NCI-H524 treated with DMSO at 0.1 percent for 48 hours (cell line): ENCODE results near the gene PRTN3.

Source experiments
- DNase-seq: peaks from one replicate; lab custom pipeline; 2025; lab: John Stamatoyannopoulos, UW

Gene PRTN3

GRCh38 chr19:840519-841206 is at the start of gene PRTN3:
Gene PRTN3 (plus strand): TSS chr19:840999. CDS start chr19:841009, 10 bp downstream.
- no peak for DNase-seq

- no peak for DNase-seq
Measured at GRCh38 chr19:791007-791566, 49.7 kb upstream of the PRTN3 start.

- no peak for DNase-seq
Measured at GRCh38 chr19:791567-792305, 49.1 kb upstream of the PRTN3 start.

- no peak for DNase-seq
Measured at GRCh38 chr19:792306-792885, 48.4 kb upstream of the PRTN3 start.

GRCh38 chr19:793806-794205 is 47.0 kb upstream of the PRTN3 start:
- no peak for DNase-seq

GRCh38 chr19:795073-795611 is 45.7 kb upstream of the PRTN3 start:
- DNase-seq: no peak

- DNase-seq: no peak
Measured at GRCh38 chr19:795691-796581, 44.9 kb upstream of the PRTN3 start.

GRCh38 chr19:796692-797527 is 43.9 kb upstream of the PRTN3 start, which contains the start of gene PTBP1:
Gene PTBP1 (plus strand): TSS chr19:797452. CDS start chr19:797498, 46 bp downstream.
- DNase-seq: peak; percentile 99

GRCh38 chr19:797528-798414 is 43.0 kb upstream of the PRTN3 start:
- peak; percentile 38 for DNase-seq

GRCh38 chr19:798415-799075 is 42.3 kb upstream of the PRTN3 start:
- no peak for DNase-seq

- DNase-seq: no peak
Measured at GRCh38 chr19:799076-799881, 41.5 kb upstream of the PRTN3 start.

- DNase-seq: no peak
Measured at GRCh38 chr19:800360-801029, 40.3 kb upstream of the PRTN3 start.

GRCh38 chr19:801030-801860 is 39.6 kb upstream of the PRTN3 start:
- DNase-seq: no peak

- DNase-seq: no peak
Measured at GRCh38 chr19:801861-802497, 38.8 kb upstream of the PRTN3 start.

GRCh38 chr19:802498-803098 is 38.2 kb upstream of the PRTN3 start:
- DNase-seq: no peak

GRCh38 chr19:803099-803561 is 37.7 kb upstream of the PRTN3 start:
- no peak for DNase-seq
